Rectal smooth muscle tissue (tissue), 1 donor: ENCODE results near the gene TIMP2.

Experiments
- H3K27ac ChIP-seq: one replicate; pipeline ENCODE4 v1.7.0; 2013; ENCODE audit warnings: low read depth, low read length, inconsistent platforms
- H3K27me3 ChIP-seq: one replicate; pipeline ENCODE4 v1.7.0; 2013; ENCODE audit warnings: low read length; ENCODE audit not compliant: control insufficient read depth, insufficient read depth
- H3K36me3 ChIP-seq: one replicate; pipeline ENCODE4 v1.7.0; 2013; ENCODE audit warnings: low read length; ENCODE audit not compliant: control insufficient read depth, insufficient read depth
- H3K4me1 ChIP-seq: one replicate; pipeline ENCODE4 v1.7.0; 2013; ENCODE audit warnings: low read length; ENCODE audit not compliant: control insufficient read depth, insufficient read depth
- H3K4me3 ChIP-seq: one replicate; pipeline ENCODE4 v1.7.0; 2013; ENCODE audit warnings: low read length
- H3K9ac ChIP-seq: one replicate; pipeline ENCODE4 v1.7.0; 2013; ENCODE audit warnings: low read length

Gene TIMP2, protein sequence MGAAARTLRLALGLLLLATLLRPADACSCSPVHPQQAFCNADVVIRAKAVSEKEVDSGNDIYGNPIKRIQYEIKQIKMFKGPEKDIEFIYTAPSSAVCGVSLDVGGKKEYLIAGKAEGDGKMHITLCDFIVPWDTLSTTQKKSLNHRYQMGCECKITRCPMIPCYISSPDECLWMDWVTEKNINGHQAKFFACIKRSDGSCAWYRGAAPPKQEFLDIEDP

DNA sequence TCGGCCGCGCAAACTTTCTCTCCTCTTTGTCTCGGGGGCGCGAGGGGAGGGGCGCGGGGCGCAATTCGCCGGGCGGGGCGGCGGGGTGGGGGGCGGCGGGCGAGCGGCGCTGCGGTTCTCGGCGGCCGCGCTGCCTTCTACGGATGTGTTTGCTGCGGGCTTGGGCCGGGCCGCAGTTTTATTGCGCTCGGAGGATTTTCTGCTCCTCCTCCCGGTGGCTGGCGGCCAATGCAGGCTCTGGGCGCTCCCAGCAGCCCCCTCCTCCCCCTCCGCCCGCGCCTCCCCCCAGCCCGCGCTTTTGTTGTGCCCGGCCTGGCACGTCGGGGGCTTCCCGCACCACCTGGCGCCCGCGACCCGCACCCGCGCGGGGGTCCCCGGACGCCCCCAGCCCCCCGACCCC, at the start of gene TIMP2:
Gene TIMP2, minus strand, starts transcription at position 154 of the 400 bp plus-strand sequence. CDS start 299 bp downstream, outside the sequence.
- Histone ChIP-seq H3K4me1 (peaks cover 23% of the 10 kb centered on the region), H3K4me3 (peak within 1 kb of the TSS; percentile 78), H3K9ac (peak within 1 kb of the TSS; percentile 56), H3K27ac (peak within 1 kb of the TSS; percentile 99), H3K27me3 (no peaks in the 10 kb centered on the region), H3K36me3 (no peaks in the 10 kb centered on the region)

DNA sequence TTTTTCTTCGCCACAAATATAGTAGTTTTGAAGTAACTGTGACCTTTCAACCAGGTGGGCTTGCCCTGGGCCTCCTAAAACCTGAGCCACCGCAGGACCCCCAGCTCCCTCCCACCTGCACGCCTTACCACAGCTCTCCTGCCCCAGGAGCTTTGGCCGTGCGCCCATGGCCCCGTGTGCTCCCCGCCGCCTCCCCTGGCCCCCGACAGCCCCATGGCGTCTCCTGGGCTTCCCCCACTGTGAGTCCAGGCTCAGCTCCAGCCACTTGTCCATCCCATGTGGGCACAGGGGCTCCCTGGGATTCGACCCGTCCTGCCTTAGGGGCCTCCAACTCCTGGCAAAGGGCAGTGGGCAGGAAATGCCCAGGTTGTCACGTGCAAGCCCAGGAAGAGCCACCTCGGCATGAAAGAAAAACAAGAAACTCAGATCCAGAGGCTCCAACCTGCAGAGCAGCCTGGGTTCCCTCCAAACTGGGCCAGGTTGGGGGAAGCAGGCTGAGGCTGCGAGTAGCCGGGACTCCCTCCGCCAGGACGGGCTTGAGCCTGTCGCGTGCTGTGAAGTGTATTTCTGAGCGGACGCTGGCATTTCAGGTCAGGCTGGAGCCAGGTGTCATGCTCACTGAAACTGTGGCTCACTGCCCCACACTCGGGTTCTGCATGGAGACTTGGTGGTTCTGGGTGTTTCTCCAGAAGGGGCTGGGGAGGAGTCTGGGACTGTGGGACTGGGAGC, 48.8 kb upstream of the TIMP2 start:
- no peak overlapping the region for H3K4me3 ChIP-seq
- H3K36me3 ChIP-seq: peaks cover 3% of the 10 kb centered on the region
- H3K27me3 ChIP-seq: no peaks in the 10 kb centered on the region
- no peak overlapping the region for H3K9ac ChIP-seq
- H3K4me1 ChIP-seq: peaks cover 22% of the 10 kb centered on the region
- no peak overlapping the region for H3K27ac ChIP-seq

DNA sequence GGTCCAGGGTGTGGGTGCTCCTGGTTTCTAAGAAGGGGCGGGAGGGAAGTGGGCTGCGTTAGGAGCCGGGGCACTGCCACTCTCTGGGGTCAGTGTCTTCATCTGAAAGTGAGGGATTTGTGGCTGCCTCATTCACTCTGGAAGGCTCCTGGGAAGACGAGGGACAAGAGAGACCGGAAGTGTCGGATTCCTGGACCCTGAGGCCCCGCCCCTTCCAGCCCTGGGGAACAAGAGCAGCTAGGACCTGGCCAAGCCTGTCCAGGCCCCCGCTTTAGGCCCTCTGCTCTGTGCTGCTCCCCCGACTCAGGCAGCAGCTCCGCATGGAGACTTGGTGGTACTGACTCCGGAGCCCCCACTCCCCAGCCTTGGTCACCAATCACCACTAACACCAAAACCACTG, 48.0 kb upstream of the TIMP2 start:
- peaks cover 20% of the 10 kb centered on the region for H3K4me1 ChIP-seq

DNA sequence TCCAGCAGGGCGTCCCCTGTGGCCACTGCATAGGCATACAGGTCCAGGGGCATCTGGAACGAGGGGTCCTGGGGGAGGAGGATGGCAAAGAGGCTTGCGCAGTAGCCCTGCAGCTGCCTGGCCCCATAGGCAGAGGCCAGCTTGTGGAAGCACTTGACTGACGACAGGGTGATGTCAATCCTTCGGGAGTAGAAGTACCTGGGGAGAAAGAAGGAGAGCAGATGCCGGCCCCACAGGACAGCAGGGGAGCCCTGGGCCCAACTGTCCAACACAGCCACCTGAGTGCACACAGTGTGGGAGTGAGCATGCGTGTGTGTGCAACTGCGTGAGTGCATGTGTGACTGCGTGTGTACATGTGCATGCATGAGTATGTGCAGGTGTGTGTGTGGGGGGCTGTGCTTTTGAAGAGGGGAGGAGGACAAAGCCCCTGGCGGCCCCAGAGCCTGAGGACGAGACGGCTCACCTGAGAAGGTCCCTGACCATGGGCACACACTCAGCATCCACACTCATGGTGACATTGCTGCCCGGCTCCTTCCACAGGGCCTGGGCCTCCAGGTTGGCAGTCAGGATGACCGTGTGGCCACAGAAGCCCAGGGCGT, 47.4 kb upstream of the TIMP2 start:
- no peaks in the 10 kb centered on the region for H3K27me3 ChIP-seq
- H3K27ac ChIP-seq: no peak overlapping the region
- H3K4me1 ChIP-seq: peaks cover 16% of the 10 kb centered on the region
- no peak overlapping the region for H3K9ac ChIP-seq
- peaks cover 8% of the 10 kb centered on the region for H3K36me3 ChIP-seq
- no peak overlapping the region for H3K4me3 ChIP-seq

More for the DNA sequence above, 48.0 kb upstream of the TIMP2 start:
- no peak overlapping the region for H3K4me3 ChIP-seq
- peaks cover 5% of the 10 kb centered on the region for H3K36me3 ChIP-seq
- H3K27ac ChIP-seq: no peak overlapping the region
- H3K9ac ChIP-seq: no peak overlapping the region
- no peaks in the 10 kb centered on the region for H3K27me3 ChIP-seq

DNA sequence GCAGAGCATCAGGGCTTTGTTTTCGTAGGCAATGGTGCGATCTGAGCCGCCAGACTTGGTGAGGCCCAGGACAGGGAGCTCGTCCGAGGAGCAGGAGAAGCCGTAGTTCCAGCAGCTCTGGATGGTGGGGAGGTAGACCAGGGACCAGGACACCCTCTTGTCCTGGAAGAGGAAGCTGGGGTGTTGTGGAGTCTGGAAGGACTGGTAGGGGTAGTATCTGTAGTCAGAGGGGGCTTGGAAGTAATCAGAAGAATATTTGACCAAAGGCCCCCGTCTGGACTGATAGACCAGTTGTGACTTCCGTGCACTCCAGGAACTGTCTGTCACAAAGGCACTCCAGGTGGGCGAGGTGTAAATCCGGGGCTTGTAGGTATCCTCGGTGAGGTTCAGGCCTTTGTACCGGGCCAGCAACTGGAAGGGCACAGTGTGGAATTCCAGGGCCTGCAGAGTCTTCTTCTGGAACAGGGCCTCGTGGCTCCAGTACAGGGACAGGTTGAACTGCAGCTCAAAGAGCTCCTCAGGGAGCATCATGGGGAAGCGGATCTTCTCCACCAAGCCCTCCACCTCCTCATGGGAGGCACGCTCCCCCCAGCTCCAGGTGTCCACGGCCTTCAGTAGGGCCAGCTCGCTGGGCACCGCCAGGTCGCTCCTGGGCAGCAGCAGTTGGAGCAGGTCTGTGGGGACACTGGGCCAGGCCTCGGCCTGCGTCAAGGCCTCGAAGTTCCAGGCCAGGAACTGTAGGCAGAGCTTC, 46.7 kb upstream of the TIMP2 start:
- Histone ChIP-seq H3K4me1 (peaks cover 14% of the 10 kb centered on the region), H3K9ac (no peak overlapping the region), H3K27ac (no peak overlapping the region), H3K36me3 (peaks cover 8% of the 10 kb centered on the region), H3K4me3 (no peak overlapping the region), H3K27me3 (no peaks in the 10 kb centered on the region)

DNA sequence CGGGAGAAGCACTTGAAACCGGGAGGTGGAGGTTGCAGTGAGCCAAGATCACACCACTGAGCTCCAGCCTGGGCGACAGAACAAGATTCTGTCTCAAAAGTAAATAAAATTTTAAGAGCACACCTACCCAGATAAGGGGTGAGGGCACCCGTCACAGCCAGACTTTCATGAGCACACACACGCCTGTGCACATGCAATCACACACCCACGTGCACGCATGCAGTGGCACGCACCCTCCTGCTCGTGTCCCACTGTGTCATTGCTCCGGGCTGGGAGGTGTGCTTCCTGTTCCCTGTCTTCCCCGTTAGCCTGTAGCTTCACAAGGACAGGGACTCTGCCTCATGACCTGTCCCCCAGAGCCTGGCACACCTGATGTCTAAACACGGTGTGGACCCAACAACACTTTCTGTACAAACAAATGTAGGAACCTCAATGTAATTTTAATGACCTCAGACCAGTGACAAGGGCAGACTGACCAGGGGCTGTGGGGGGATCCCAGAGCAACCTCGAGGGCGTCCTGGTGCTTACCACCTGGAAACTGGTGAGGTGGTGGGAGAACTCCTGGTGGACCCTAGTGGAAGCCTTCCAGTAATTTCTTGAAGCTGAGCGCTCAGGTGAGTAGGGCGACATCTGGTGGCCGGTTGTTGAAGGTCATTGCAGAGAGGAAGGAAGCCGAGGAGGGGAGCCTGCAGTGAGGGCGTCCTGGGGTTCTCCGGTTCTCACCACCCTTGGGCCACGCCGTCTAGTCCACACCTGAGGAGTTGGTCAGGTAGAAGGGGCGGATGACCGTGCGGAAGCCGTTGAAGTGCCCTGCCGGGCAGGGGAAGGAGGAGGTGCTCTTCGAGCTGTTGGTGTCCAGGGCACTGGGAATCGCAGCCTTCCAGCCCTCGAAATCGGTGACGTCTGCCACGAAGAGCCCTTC, 45.9 kb upstream of the TIMP2 start:
- H3K27ac ChIP-seq: no peak overlapping the region
- peaks cover 8% of the 10 kb centered on the region for H3K36me3 ChIP-seq
- H3K9ac ChIP-seq: no peak overlapping the region
- H3K27me3 ChIP-seq: no peaks in the 10 kb centered on the region
- peaks cover 14% of the 10 kb centered on the region for H3K4me1 ChIP-seq
- H3K4me3 ChIP-seq: no peak overlapping the region

DNA sequence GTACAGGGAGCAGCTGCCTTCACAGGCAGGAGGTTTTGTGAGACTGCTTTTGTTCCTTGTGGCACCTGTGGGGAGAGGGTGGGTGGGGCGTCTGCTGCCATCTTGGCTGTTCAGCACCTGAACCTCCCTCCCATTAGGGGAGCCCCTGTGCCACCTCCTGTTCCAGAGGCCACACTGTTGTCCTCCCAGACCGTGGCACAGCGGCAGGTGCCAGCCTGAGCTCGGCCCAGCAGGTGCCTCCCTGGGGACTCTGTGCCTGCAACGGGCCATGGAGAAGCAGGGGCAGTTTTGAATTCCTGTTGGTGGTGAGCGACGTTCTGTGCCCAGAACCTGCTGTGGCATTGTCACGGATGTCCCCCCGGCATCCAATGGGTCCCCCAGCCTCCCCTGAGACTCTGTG, 44.7 kb upstream of the TIMP2 start:
- Histone ChIP-seq H3K27ac (no peak overlapping the region), H3K27me3 (no peaks in the 10 kb centered on the region), H3K9ac (no peak overlapping the region), H3K4me1 (peaks cover 10% of the 10 kb centered on the region), H3K4me3 (no peak overlapping the region), H3K36me3 (peaks cover 8% of the 10 kb centered on the region)

DNA sequence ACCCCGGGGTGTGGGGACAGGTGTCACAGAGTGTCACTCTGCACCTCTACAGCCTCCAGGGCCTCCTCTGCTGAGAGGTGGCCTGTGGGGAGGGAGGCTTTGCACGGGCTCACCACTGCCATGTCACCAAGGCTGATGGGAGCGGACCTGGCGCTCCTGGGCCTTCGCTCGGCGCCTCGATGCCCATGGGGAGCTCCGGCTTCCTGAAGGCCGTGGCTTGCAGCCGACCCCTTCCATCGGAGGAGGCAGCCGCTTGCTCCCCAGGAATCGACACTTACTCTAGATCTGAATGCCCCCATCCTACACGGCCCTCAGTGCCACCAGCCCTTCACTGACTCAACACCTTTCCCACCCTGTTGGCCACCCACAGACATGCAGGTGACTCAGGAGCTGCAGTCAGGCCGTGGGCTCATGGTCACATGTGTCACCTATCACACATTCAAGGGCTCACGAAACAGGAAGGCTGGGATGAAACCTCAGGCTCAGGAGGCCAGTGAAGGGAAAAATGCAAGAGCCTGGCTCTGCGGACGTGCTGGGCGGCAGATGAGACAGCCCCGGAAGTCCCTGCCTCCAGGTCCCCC, 42.7 kb upstream of the TIMP2 start:
- peaks cover 4% of the 10 kb centered on the region for H3K4me1 ChIP-seq
- H3K9ac ChIP-seq: no peak overlapping the region
- peaks cover 8% of the 10 kb centered on the region for H3K36me3 ChIP-seq
- H3K27ac ChIP-seq: no peak overlapping the region
- H3K4me3 ChIP-seq: no peak overlapping the region
- no peaks in the 10 kb centered on the region for H3K27me3 ChIP-seq

DNA sequence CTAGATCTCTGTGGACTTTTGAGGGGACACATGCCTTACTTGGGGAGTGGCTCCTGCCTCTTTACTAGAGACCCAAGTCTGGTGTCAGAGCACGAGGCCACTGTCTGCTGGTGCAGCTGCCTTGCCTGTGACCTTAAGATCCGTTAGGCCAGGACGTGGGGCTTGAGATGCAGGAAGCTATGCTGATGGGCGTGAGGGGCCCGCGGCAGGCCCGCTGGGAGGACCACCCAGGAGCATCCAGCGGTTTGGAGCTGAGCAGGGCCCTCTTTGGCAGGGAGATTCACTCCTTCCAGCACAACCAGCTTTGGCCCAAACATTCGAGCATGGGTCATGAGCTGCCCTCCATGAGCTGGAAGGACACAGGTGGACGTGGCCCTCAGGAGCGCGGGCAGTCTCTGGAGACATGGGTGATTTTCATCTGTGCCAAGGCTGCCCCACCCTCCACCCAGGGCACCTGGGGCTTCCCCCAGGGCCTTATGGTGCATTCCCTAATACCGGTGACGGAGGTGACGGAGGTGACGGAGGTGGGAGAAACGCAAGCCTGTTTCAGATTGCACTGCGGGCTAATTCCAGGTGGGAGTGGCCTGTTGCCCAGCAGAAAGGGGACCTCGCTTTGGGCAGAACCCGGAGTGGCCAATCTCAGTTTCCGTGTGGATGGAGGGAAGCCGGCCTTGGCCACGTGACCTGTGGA, 41.9 kb upstream of the TIMP2 start:
- peaks cover 4% of the 10 kb centered on the region for H3K4me1 ChIP-seq
- H3K9ac ChIP-seq: no peak overlapping the region
- H3K27me3 ChIP-seq: no peaks in the 10 kb centered on the region
- no peak overlapping the region for H3K4me3 ChIP-seq
- H3K27ac ChIP-seq: no peak overlapping the region
- H3K36me3 ChIP-seq: peaks cover 8% of the 10 kb centered on the region

DNA sequence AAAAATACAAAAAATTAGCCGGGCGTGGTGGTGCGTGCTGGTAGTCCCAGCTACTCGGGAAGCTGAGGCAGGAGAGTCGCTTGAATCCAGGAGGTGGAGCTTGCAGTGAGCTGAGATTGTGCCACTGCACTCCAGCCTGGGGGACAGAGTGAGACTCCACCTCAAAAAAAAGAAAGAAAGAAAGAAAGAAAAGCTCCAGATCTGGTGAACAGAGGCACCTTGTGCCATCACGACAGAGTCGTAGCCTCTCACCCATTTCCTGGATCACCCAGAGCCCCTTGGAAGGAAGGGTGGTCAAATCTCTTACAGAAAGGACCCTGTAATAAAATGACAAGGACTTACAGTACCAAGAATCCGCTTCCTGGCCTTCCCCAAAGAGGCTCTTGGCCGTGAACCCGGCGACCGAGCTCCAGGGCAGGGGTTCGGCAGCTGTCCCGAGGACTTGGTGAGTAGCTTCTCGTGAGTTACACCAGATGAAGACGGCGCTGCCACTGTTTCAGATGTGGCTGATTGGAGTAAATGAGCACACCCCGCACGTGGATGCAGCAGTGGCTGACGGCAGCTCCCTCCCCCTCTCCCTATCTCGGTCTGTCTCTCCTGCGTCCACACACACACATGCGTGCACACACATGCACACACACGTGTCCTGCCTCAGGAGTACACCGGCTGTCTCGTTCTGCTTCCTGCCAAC, 41.1 kb upstream of the TIMP2 start:
- H3K36me3 ChIP-seq: peaks cover 6% of the 10 kb centered on the region
- H3K27me3 ChIP-seq: no peaks in the 10 kb centered on the region
- H3K27ac ChIP-seq: no peak overlapping the region
- no peak overlapping the region for H3K9ac ChIP-seq
- H3K4me3 ChIP-seq: no peak overlapping the region
- peaks cover 2% of the 10 kb centered on the region for H3K4me1 ChIP-seq
